GM15510 (cell line): ENCODE results near the gene C11orf21.

Source experiments
- POLR2A ChIP-seq: IDR thresholded peaks from 3 replicates; pipeline ENCODE4 v1.6.1; 2011; ENCODE audit warnings: borderline replicate concordance; ENCODE audit not compliant: insufficient read length; ENCODE audit errors: extremely low read depth

C11orf21 gene

GRCh38 chr11:2301631-2302305 is at the start of gene C11orf21, which contains the start of gene TSPAN32:
Gene C11orf21 (minus strand): TSS chr11:2301918. CDS start chr11:2301808, 110 bp downstream.
Gene TSPAN32 (plus strand): TSS chr11:2302013. CDS start chr11:2302150, 137 bp downstream.
- peak; percentile 42 for TF ChIP-seq POLR2A

- TF ChIP-seq POLR2A = no peak
Observed at GRCh38 chr11:2348986-2349385, 47.3 kb upstream of the C11orf21 start.

GRCh38 chr11:2347308-2347830 is 45.7 kb upstream of the C11orf21 start:
- no peak for TF ChIP-seq POLR2A

GRCh38 chr11:2346586-2347307 is 45.0 kb upstream of the C11orf21 start:
- TF ChIP-seq POLR2A = no peak

GRCh38 chr11:2346014-2346413 is 44.3 kb upstream of the C11orf21 start:
- no peak for TF ChIP-seq POLR2A

GRCh38 chr11:2345050-2345449 is 43.3 kb upstream of the C11orf21 start:
- no peak for TF ChIP-seq POLR2A

GRCh38 chr11:2343502-2343901 is 41.8 kb upstream of the C11orf21 start:
- TF ChIP-seq POLR2A = no peak

GRCh38 chr11:2342981-2343380 is 41.3 kb upstream of the C11orf21 start:
- TF ChIP-seq POLR2A = no peak

- no peak for TF ChIP-seq POLR2A
Observed at GRCh38 chr11:2342557-2342956, 40.8 kb upstream of the C11orf21 start.

- TF ChIP-seq POLR2A = no peak
Observed at GRCh38 chr11:2331404-2331803, 29.7 kb upstream of the C11orf21 start.

- no peak for TF ChIP-seq POLR2A
Observed at GRCh38 chr11:2330696-2331095, 29.0 kb upstream of the C11orf21 start.

GRCh38 chr11:2329551-2329950 is 27.8 kb upstream of the C11orf21 start:
- TF ChIP-seq POLR2A = no peak

GRCh38 chr11:2328656-2329354 is 27.1 kb upstream of the C11orf21 start:
- TF ChIP-seq POLR2A = no peak

- no peak for TF ChIP-seq POLR2A
Observed at GRCh38 chr11:2328021-2328420, 26.3 kb upstream of the C11orf21 start.

GRCh38 chr11:2327032-2327431 is 25.3 kb upstream of the C11orf21 start:
- no peak for TF ChIP-seq POLR2A
